DMS153 (cell line): ENCODE results near the gene CASKIN2.
"Not testable (repeated sequence)": the region's sequence is repeated elsewhere in the genome, so short reads cannot be mapped to it uniquely, and the experiment has no call there.

Experiments used
- DNase-seq: peaks from one replicate; lab custom pipeline; 2025; lab: John Stamatoyannopoulos, UW

The CASKIN2 gene

GRCh38 chr17:75460295-75460694 is 55.0 kb downstream of the CASKIN2 start:
- no peak for DNase-seq

- DNase-seq, result peak; percentile 22
Observed at GRCh38 chr17:75459590-75460267, 55.6 kb downstream of the CASKIN2 start.

GRCh38 chr17:75459246-75459589 is 56.1 kb downstream of the CASKIN2 start:
- no peak for DNase-seq

- DNase-seq, result peak; percentile 18
Observed at GRCh38 chr17:75457047-75457654, 58.2 kb downstream of the CASKIN2 start.

- DNase-seq, result peak; percentile 97
Observed at GRCh38 chr17:75456417-75457046, 58.8 kb downstream of the CASKIN2 start, which contains the start of gene TMEM94. Gene TMEM94, plus strand, starts transcription at chr17:75456635. Its CDS starts 15,271 bp downstream, at chr17:75471906.

- no peak for DNase-seq
Observed at GRCh38 chr17:75456039-75456416, 59.3 kb downstream of the CASKIN2 start.

- not testable (repeated sequence) for DNase-seq
Observed at GRCh38 chr17:75454672-75455071, 60.7 kb downstream of the CASKIN2 start.

GRCh38 chr17:75454193-75454592 is 61.1 kb downstream of the CASKIN2 start:
- DNase-seq, result no peak

GRCh38 chr17:75450270-75450669 is 65.1 kb downstream of the CASKIN2 start:
- DNase-seq, result no peak
